SK-N-SH treated with all-trans-retinoic acid at 6 μM for 48 hours (cell line): ENCODE measurements around the gene WEE2.

ENCODE experiments used
- ATAC-seq: fragments of 200-7000 bp; cut with Tn5 transposase; 3 replicates; pipeline ENCODE4 v1.9.1; 2020; ENCODE audit warnings: mild to moderate bottlenecking, moderate library complexity
- ARNTL ChIP-seq: fragments of 450-650 bp; formaldehyde crosslinking; IDR thresholded peaks from 2 replicates; pipeline ENCODE4 v1.5.0; 2020; ENCODE audit warnings: low read depth, mild to moderate bottlenecking, moderate library complexity, borderline replicate concordance
- BACH2 ChIP-seq: fragments of 250-450 bp; sonication (Bioruptor Pico); IDR thresholded peaks from 2 replicates; pipeline ENCODE4 v1.9.0; 2021; ENCODE audit warnings: mild to moderate bottlenecking, borderline replicate concordance
- CREB5 ChIP-seq: fragments of 250-450 bp; sonication (Bioruptor Pico); IDR thresholded peaks from 2 replicates; pipeline ENCODE4 v1.5.1; 2020; ENCODE audit warnings: low read depth, mild to moderate bottlenecking, moderate library complexity
- CSDC2 ChIP-seq: fragments of 250-450 bp; sonication (Bioruptor Pico); IDR thresholded peaks from 2 replicates; pipeline ENCODE4 v1.5.0; 2020; ENCODE audit warnings: mild to moderate bottlenecking, moderate library complexity
- ESRRG ChIP-seq: fragments of 250-450 bp; sonication (Bioruptor Pico); IDR thresholded peaks from 2 replicates; pipeline ENCODE4 v1.6.1; 2021; ENCODE audit warnings: mild to moderate bottlenecking
- GLIS3 ChIP-seq: fragments of 250-450 bp; sonication (Bioruptor Pico); IDR thresholded peaks from 2 replicates; pipeline ENCODE4 v1.5.0; 2020; ENCODE audit warnings: mild to moderate bottlenecking, moderate library complexity
- PATZ1 ChIP-seq: fragments of 250-450 bp; sonication (Bioruptor Pico); IDR thresholded peaks from 2 replicates; pipeline ENCODE4 v1.8.0; 2020; ENCODE audit warnings: mild to moderate bottlenecking, moderate library complexity, borderline replicate concordance
- RARB ChIP-seq: fragments of 250-450 bp; sonication (Bioruptor Pico); IDR thresholded peaks from 2 replicates; pipeline ENCODE4 v1.8.0; 2021; ENCODE audit warnings: mild to moderate bottlenecking, moderate library complexity
- SNAI2 ChIP-seq: fragments of 250-450 bp; sonication (Bioruptor Pico); IDR thresholded peaks from 2 replicates; pipeline ENCODE4 v1.5.0; 2020; ENCODE audit warnings: mild to moderate bottlenecking, moderate library complexity
- TCF4 ChIP-seq: fragments of 250-450 bp; sonication (Bioruptor Pico); IDR thresholded peaks from 2 replicates; pipeline ENCODE4 v1.8.0; 2021; ENCODE audit warnings: mild to moderate bottlenecking, moderate library complexity, borderline replicate concordance
- TSHZ2 ChIP-seq: fragments of 250-450 bp; sonication (Bioruptor Pico); IDR thresholded peaks from 2 replicates; pipeline ENCODE4 v1.5.0; 2020; ENCODE audit warnings: mild to moderate bottlenecking, moderate library complexity
- ZC3H10 ChIP-seq: fragments of 250-450 bp; sonication (Bioruptor Pico); IDR thresholded peaks from 2 replicates; pipeline ENCODE4 v1.5.1; 2021; ENCODE audit warnings: mild to moderate bottlenecking, moderate library complexity
- ZFP30 ChIP-seq: fragments of 450-650 bp; formaldehyde crosslinking; IDR thresholded peaks from 2 replicates; pipeline ENCODE4 v1.5.0; 2022; ENCODE audit warnings: mild to moderate bottlenecking, moderate library complexity
- ZNF565 ChIP-seq: fragments of 450-650 bp; formaldehyde crosslinking; conservative IDR thresholded peaks from 2 replicates; pipeline ENCODE4 v1.5.0; 2020; ENCODE audit warnings: low read depth, mild to moderate bottlenecking, moderate library complexity
- ZNF8 ChIP-seq: fragments of 450-650 bp; formaldehyde crosslinking; IDR thresholded peaks from 2 replicates; pipeline ENCODE4 v1.5.0; 2020; ENCODE audit warnings: mild to moderate bottlenecking, moderate library complexity

Gene WEE2

GRCh38 chr7:141714571-141714970 is 6.4 kb downstream of the WEE2 start:
- TF ChIP-seq ZNF565 (CRISPR knock-in tag) (no peak), SNAI2 (CRISPR knock-in tag) (no peak), ZFP30 (CRISPR knock-in tag) (no peak), CREB5 (no peak), PATZ1 (CRISPR knock-in tag) (no peak)

GRCh38 chr7:141715018-141715417 is 6.9 kb downstream of the WEE2 start:
- TF ChIP-seq BACH2 (CRISPR knock-in tag) (no peak), TSHZ2 (no peak), TCF4 (CRISPR knock-in tag) (no peak), CSDC2 (CRISPR knock-in tag) (no peak), SNAI2 (CRISPR knock-in tag) (no peak), ZNF8 (CRISPR knock-in tag) (no peak), ZNF565 (CRISPR knock-in tag) (no peak), RARB (CRISPR knock-in tag) (no peak), ZC3H10 (CRISPR knock-in tag) (no peak), ESRRG (CRISPR knock-in tag) (no peak), GLIS3 (CRISPR knock-in tag) (no peak), CREB5 (no peak)
- TF ChIP-seq, all 23 proteins: peak for 0
- no peak for ATAC-seq

More at GRCh38 chr7:141714571-141714970, 6.4 kb downstream of the WEE2 start:
- no peak for ATAC-seq

GRCh38 chr7:141715794-141716689 is 7.9 kb downstream of the WEE2 start:
- TF ChIP-seq ESRRG (CRISPR knock-in tag) (no peak), ARNTL (CRISPR knock-in tag) (no peak), CSDC2 (CRISPR knock-in tag) (no peak), CREB5 (no peak), TCF4 (CRISPR knock-in tag) (no peak), PATZ1 (CRISPR knock-in tag) (no peak), ZNF8 (CRISPR knock-in tag) (no peak)
- ATAC-seq, result no peak
